Stimulated activated CD8-positive, alpha-beta memory T cell treated with anti-CD3 and anti-CD28 coated beads, Interleukin-4, amount 100 ng/mL, for 24 hours (primary cell): Measurements from ENCODE around the gene COL9A3.
"Not testable (repeated sequence)": the region's sequence is repeated elsewhere in the genome, so short reads cannot be mapped to it uniquely, and the experiment has no call there.

Source experiments
- DNase-seq: peaks from one replicate; pipeline ENCODE4 v3.0.0-alpha.2; 2020; ENCODE audit warnings: low read depth

Gene COL9A3

GRCh38 chr20:62835931-62836861 is 19.3 kb downstream of the COL9A3 start:
- no peak for DNase-seq

- no peak for DNase-seq
Measured at GRCh38 chr20:62836967-62837490, 20.2 kb downstream of the COL9A3 start.

DNA sequence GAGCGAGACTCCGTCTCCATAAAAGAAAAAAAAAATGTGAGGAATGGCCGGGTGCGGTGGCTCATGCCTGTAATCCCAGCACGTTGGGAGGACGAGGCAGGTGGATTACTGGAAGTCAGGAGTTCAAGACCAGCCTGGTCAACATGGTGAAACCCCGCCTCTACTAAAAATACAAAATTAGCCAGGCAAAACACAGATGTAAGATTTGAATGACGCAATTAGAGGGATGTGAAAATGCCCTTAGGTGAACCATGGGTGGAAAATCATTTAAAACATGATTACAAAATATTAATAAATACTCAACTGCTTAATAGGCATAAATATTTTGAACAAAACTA is 20.9 kb downstream of the COL9A3 start:
- no peak for DNase-seq

- no peak for DNase-seq
Measured at GRCh38 chr20:62838128-62838891, 21.5 kb downstream of the COL9A3 start.

DNA sequence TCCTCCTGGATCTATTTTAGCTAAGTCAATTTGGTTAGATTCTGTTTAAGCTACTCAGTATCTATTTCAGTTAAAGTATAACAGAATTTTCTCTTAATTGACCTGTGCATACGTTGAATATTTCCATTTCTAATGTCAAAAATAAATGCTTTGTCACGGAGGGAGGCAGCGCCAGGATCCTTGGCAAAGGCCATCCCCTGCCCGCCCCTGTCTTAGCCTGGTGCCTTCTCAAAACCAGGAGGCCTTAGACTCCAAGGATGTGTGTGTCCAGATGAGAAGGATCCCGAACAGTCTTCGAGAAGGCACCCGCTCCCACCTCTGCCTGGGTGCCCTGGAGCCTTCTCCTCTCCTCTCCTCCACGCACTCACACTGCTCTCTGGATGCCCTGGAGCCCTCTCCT is 22.4 kb downstream of the COL9A3 start:
- DNase-seq: no peak

DNA sequence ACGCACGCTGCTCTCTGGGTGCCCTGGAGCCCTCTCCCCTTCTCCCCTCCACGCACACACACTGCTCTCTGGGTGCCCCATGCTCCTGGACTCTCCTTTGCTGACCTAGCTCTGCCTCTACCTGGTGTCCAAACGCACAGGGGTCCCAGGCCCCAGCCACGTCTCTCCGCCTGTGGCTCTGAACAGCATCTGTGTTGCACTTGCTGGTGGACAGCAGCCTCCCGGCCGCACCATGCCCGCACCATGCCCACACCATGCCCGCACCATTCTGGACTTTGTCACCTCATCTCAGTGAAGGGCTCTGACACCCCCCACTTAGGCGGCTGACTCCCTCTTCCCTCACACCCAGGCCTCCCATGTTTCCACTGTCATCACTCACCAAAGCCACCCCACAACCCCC is 23.0 kb downstream of the COL9A3 start:
- no peak for DNase-seq

DNA sequence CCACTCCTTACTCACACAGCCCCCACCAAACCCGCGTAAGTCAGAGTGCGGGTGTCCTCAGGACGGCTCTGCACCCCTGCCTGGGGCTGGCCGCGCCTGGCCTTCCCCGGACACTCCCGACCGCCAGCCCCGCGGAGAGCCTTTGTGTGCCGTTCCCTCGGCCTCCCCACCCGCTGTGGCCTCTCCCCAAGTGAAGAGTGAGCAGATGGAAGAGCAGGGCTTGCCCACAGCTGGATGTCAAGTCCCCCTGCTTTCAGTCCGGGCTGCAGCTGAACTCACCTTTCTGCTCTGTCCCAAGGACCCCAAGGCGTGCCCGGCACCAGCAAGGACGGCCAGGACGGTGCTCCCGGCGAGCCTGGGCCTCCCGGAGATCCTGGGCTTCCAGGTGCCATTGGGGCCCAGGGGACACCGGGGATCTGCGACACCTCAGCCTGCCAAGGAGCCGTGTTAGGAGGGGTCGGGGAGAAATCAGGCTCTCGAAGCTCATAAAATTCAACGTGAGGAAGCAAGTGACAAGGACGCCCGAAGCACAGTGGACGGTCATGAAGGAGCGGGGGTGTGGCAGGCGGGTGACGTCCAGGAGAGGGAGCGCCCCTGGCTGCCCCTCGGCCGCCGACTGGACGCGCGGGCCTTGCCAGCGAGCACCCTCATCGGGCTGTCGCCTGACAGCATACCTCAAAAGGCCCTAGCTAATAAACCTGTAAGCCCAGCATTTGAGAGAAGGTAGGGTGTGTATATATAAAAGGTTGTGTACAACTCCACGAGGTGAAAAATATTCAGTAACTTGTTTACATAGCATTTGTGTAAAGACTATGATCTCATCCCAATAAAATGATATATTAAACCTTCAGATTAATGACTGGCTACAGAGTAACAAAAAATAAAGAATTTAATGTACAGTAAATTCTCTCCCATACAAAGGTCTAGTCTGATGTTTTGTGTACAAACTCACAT is 23.7 kb downstream of the COL9A3 start:
- no peak for DNase-seq

DNA sequence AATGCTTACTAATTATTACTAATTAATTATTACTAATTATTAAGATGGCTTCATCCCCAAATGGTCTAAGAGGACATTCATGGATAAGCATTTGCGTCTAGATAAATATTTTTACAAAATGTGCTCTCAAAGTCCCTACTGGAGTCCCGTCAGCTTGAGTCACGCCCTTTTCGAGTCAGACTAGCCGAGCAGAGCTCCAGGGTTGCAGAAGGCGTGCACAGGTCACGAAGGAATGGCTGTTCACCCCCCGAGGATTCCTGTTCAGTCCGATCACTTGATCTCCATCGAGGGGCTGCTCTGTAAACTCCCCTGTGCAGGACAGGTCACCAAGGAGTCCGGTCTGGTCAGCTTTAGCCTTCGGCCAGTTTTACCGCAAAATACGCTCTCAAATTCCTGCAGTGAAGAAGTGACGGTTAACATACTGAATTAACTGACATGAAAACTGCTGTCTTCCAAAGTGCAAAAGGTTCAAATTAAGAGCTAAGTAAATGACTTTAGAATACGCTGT is 24.9 kb downstream of the COL9A3 start:
- no peak for DNase-seq

GRCh38 chr20:62843656-62844055 is 26.8 kb downstream of the COL9A3 start:
- no peak for DNase-seq

- DNase-seq: no peak
Measured at GRCh38 chr20:62844182-62844581, 27.3 kb downstream of the COL9A3 start.

DNA sequence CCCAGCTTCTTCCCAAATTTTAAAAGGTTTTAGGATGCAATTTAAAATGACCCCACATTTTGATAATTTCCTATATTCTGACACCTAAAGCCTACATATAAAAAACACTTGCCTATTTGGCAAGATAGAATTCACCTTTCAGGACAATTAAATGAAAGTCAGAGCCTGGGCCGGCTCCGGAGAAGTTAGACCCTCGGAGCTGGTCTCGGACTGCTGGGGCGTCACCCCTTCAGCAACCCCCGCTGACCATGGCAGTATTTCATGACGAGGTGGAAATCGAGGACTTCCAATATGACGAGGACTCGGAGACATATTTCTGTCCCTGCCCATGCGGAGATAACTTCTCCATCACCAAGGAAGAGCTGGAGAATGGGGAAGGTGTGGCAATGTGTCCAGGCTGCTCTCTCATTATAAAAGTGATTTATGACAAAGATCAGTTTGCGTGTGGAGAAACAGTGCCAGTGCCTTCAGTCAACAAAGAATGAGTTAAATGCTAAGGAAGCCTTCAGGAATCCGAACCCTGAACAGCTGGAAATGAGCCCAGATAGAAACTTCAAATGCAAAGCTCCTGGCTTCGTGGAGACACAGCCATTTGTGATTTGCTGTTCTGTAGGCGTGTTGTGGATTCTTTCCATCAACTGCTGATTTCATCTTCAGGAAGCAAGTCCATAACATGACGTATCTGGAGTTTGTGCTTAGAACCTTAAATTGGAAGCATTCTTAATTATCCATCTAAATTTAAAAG is 28.7 kb downstream of the COL9A3 start:
- DNase-seq: no peak

- DNase-seq: no peak
Measured at GRCh38 chr20:62846166-62846890, 29.5 kb downstream of the COL9A3 start.

GRCh38 chr20:62848917-62849316 is 32.1 kb downstream of the COL9A3 start:
- DNase-seq: not testable (repeated sequence)

DNA sequence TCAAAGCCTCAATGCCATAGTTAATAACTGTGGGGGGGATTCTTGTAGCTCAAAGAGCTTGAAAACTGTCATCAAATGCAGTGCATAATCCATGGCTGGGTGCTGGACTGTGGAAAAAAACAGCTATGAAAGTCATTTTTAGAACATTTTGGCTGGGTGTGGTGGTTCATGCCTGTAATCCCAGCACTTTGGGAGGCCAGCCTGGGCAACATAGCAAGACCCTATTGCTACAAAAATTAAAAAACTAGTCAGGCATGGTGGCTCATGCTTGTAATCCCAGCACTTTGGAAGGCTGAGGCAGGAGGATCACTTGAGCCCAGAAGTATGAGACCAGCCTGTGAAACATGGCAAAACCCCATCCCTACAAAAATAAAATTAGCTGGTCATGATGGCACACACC is 32.6 kb downstream of the COL9A3 start:
- no peak for DNase-seq

- no peak for DNase-seq
Measured at GRCh38 chr20:62850333-62850974, 33.6 kb downstream of the COL9A3 start.

DNA sequence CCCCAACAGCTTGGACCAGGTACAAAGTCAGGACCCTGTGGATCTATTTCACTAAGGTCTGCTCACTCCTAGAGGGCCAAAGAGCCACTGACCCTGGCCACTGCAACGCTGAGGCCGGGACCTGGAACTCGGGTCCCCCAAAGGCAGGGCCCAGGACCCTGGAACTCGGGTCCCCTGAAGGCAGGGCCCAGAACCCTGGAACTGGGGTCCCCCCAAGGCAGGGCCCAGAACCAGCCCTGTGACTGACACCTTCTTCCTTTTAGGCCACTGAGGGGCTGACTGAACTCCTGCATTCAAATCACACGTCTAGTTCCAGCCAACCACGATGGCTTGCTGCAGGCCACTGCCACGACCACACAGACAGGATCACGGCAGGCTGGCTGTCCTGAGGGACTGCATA is 35.3 kb downstream of the COL9A3 start:
- no peak for DNase-seq

- DNase-seq: no peak
Measured at GRCh38 chr20:62852841-62853240, 36.0 kb downstream of the COL9A3 start.

- not testable (repeated sequence) for DNase-seq
Measured at GRCh38 chr20:62853304-62853703, 36.5 kb downstream of the COL9A3 start.

DNA sequence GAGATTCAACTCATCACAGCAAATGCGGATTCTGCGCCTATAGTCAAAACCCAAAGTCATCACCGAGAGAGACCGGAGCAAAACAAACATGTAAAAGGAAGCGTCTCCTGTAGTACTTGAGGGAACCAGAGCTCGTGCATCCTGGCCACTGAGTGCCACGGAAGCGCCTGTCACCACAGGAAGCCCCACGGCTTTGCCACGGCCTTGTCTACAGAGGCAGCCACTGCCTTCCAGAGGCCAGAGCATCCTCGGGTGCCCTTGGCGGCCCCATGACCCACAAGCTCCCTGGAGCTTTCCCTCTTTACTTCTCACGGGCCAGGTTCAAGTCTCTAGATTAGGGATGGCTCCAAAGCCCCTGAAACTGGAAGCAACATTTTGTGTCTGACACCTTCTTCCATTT is 37.3 kb downstream of the COL9A3 start:
- DNase-seq: no peak

GRCh38 chr20:62855120-62855519 is 38.3 kb downstream of the COL9A3 start:
- no peak for DNase-seq
